Left kidney (tissue), 2 donors: Measurements from ENCODE around the gene ZHX3. TPM values are rescaled to one million over a fixed set of nuclear protein-coding genes. Genes with fewer than 3 reads are reported as not detected.
A peak's percentile ranks its signal among the peaks of the same experiment; 100 is the strongest.
"Not testable (repeated sequence)": the region's sequence is repeated elsewhere in the genome, so short reads cannot be mapped to it uniquely, and the experiment has no call there.

ENCODE experiments used
- DNase-seq: peaks from one replicate; pipeline ENCODE4 v3.0.0-alpha.2; 2013
- polyA plus RNA-seq: library from polyadenylated mRNA; unstranded; fragments of 120-200 nt; gene quantifications from one replicate; pipeline ENCODE4 v1.2.1, GENCODE V29; 2013; ENCODE audit not compliant: insufficient read length

Gene ZHX3
- polyA plus RNA-seq, 1 donor, result 27.6 TPM

- DNase-seq, result no peak
Observed at GRCh38 chr20:41334443-41335421, 17.2 kb upstream of the ZHX3 start.

- no peak for DNase-seq
Observed at GRCh38 chr20:41334036-41334435, 16.5 kb upstream of the ZHX3 start.

- DNase-seq, result no peak
Observed at GRCh38 chr20:41331731-41332130, 14.2 kb upstream of the ZHX3 start.

GRCh38 chr20:41330941-41331340, 13.4 kb upstream of the ZHX3 start:
- DNase-seq, result no peak

GRCh38 chr20:41330343-41330720, 12.8 kb upstream of the ZHX3 start:
- DNase-seq, result no peak

GRCh38 chr20:41329435-41330342, 12.2 kb upstream of the ZHX3 start:
- DNase-seq, result no peak

- DNase-seq, result no peak
Observed at GRCh38 chr20:41327178-41327577, 9.6 kb upstream of the ZHX3 start.

GRCh38 chr20:41320976-41321375, 3.4 kb upstream of the ZHX3 start:
- DNase-seq, result no peak

- DNase-seq, result no peak
Observed at GRCh38 chr20:41320441-41320840, 2.9 kb upstream of the ZHX3 start.

- DNase-seq, result no peak
Observed at GRCh38 chr20:41318271-41318649, 729 bp upstream of the ZHX3 start.

- peak; percentile 46 for DNase-seq
Observed at GRCh38 chr20:41316602-41317545, 657 bp downstream of the ZHX3 start.

GRCh38 chr20:41316051-41316450, 1.5 kb downstream of the ZHX3 start:
- no peak for DNase-seq

- DNase-seq, result no peak
Observed at GRCh38 chr20:41314386-41314785, 3.1 kb downstream of the ZHX3 start.

- DNase-seq, result not testable (repeated sequence)
Observed at GRCh38 chr20:41312009-41312408, 5.5 kb downstream of the ZHX3 start.

- DNase-seq, result no peak
Observed at GRCh38 chr20:41309817-41310216, 7.7 kb downstream of the ZHX3 start.

GRCh38 chr20:41308726-41309413, 8.7 kb downstream of the ZHX3 start:
- no peak for DNase-seq

- DNase-seq, result no peak
Observed at GRCh38 chr20:41308290-41308711, 9.2 kb downstream of the ZHX3 start.

- DNase-seq, result no peak
Observed at GRCh38 chr20:41307021-41307420, 10.5 kb downstream of the ZHX3 start.

- no peak for DNase-seq
Observed at GRCh38 chr20:41306061-41306727, 11.3 kb downstream of the ZHX3 start.

GRCh38 chr20:41304424-41305079, 13.0 kb downstream of the ZHX3 start:
- DNase-seq, result no peak
